K562 (cell line): ENCODE measurements around the gene DUOXA2. TPM values are rescaled to one million over a fixed set of nuclear protein-coding genes. Genes with fewer than 3 reads are reported as not detected.

Experiments
- ATAC-seq: fragments of 200-7000 bp; cut with Tn5 transposase; 3 replicates; pipeline ENCODE4 v1.9.1; 2020; ENCODE audit warnings: moderate library complexity
- BruUV-seq: library from RNA; stranded (reverse); fragments of 400-500 nt; replicated peaks from 2 replicates; lab custom pipeline; 2021; lab: Mats Ljungman, UMichigan
- CTCF ChIA-PET: fragments of 300-600 bp; formaldehyde crosslinking; extraction: SDS; loops from one replicate; lab custom pipeline; 2021; ENCODE audit warnings: low intra/inter-chr PET ratio; lab: Yijun Ruan, JAX
- POLR2A ChIA-PET: fragments of 300-600, 350-650 bp; sonication (Branson Sonifier 250); formaldehyde crosslinking; extraction: SDS; loops from one replicate; lab custom pipeline; 2021; ENCODE audit warnings: antibody characterized with exemption, inconsistent platforms; lab: Yijun Ruan, JAX
- DNase-seq, 4 experiments: peaks; one replicate each; pipeline versions ENCODE4 v3.0.0 to v3.0.0-alpha.2; 2011 to 2018; ENCODE audit warnings: low spot score in 3 of 4, mixed read lengths in 3 of 4; ENCODE audit errors: extremely low read depth in 1 of 4
- FAIRE-seq: peaks from 2 replicates; lab custom pipeline; 2011; peaks lifted over from hg19 to GRCh38; lab: Jason Lieb, UNC
- H2AFZ ChIP-seq: 2 replicates; pipeline ENCODE4 v1.6.0; 2011; ENCODE audit warnings: low read depth, low read length, control low read depth, inconsistent platforms
- H3K27ac ChIP-seq: fragments of 200-600 bp; 3 replicates; pipeline ENCODE4 v1.8.0; 2011; ENCODE audit warnings: low read depth, mild to moderate bottlenecking, control low read depth, inconsistent platforms, low read length, moderate library complexity, mixed read lengths; ENCODE audit errors: extremely low read depth
- H3K27me3 ChIP-seq, 2 experiments: fragments of 300-600 bp in 1 of 2; 2 replicates in 1 of 2; 3 replicates in 1 of 2; pipeline versions ENCODE4 v1.6.0 to v1.8.0; 2011; ENCODE audit warnings: inconsistent platforms in 2 of 2, low read length in 2 of 2, mild to moderate bottlenecking in 1 of 2, mixed read lengths in 1 of 2, moderate library complexity in 1 of 2; ENCODE audit not compliant: control insufficient read depth in 2 of 2, insufficient read depth in 2 of 2
- H3K36me3 ChIP-seq: fragments of 300-600 bp; 3 replicates; pipeline ENCODE4 v1.8.0; 2011; ENCODE audit warnings: mild to moderate bottlenecking, low read length, inconsistent platforms; ENCODE audit not compliant: control insufficient read depth, insufficient read depth
- H3K4me1 ChIP-seq, 2 experiments: fragments of 200-600 bp in 1 of 2; replicated peaks in 1 of 2; 2 replicates in 1 of 2; 3 replicates in 1 of 2; pipeline versions ENCODE4 v1.5.1 to v1.8.0; 2011; ENCODE audit warnings: inconsistent platforms in 2 of 2, low read length in 2 of 2, mild to moderate bottlenecking in 1 of 2, mixed read lengths in 1 of 2, moderate library complexity in 1 of 2; ENCODE audit not compliant: control insufficient read depth in 2 of 2, insufficient read depth in 2 of 2
- H3K4me2 ChIP-seq: 2 replicates; pipeline ENCODE4 v1.6.1; 2011; ENCODE audit warnings: low read length, control low read depth, inconsistent platforms, mixed read lengths; ENCODE audit not compliant: insufficient read depth
- H3K4me3 ChIP-seq: fragments of 200-600 bp; sonication (generic), shearing (Covaris generic); 2 replicates; pipeline ENCODE4 v1.5.1; 2016; ENCODE audit warnings: control low read depth, inconsistent platforms
- H3K79me2 ChIP-seq: fragments of 200-600 bp; 3 replicates; pipeline ENCODE4 v1.8.0; 2011; ENCODE audit warnings: low read length, inconsistent platforms; ENCODE audit not compliant: control insufficient read depth, insufficient read depth
- H3K9ac ChIP-seq, 2 experiments: 2 replicates each; pipeline versions ENCODE4 v1.6.0 to v1.6.1; 2011; ENCODE audit warnings: low read depth in 2 of 2, low read length in 2 of 2, control low read depth in 1 of 2, inconsistent platforms in 1 of 2, mild to moderate bottlenecking in 1 of 2, mixed read lengths in 1 of 2; ENCODE audit not compliant: insufficient read depth in 1 of 2
- H3K9me1 ChIP-seq: one replicate; pipeline ENCODE4 v1.6.0; 2011; ENCODE audit warnings: inconsistent platforms, mild to moderate bottlenecking, low read length, moderate library complexity; ENCODE audit not compliant: control insufficient read depth, insufficient read depth
- H3K9me3 ChIP-seq: replicated peaks from 2 replicates; pipeline ENCODE4 v1.5.1; 2011; ENCODE audit warnings: low read depth, low read length, inconsistent platforms; ENCODE audit not compliant: control insufficient read depth, insufficient read depth
- H4K20me1 ChIP-seq: replicated peaks from 2 replicates; pipeline ENCODE4 v1.6.1; 2011; ENCODE audit warnings: low read length, inconsistent platforms, mixed read lengths; ENCODE audit not compliant: control insufficient read depth, insufficient read depth
- FOXP1 ChIP-seq: sonication (generic); formaldehyde crosslinking; IDR thresholded peaks from 2 replicates; pipeline ENCODE4 v1.8.0; 2022; ENCODE audit warnings: mild to moderate bottlenecking, missing genetic modification reagents
- GTF2F1 ChIP-seq: IDR thresholded peaks from 2 replicates; pipeline ENCODE4 v1.6.1; 2011; ENCODE audit warnings: low read depth, low read length, improper control_type of control experiment
- LEF1 ChIP-seq: fragments of 450-650 bp; IDR thresholded peaks from 2 replicates; pipeline ENCODE4 v1.6.1; 2016; ENCODE audit warnings: mild to moderate bottlenecking
- MLX ChIP-seq, 2 experiments: fragments of 450-650 bp in 1 of 2; sonication (generic) in 1 of 2; formaldehyde crosslinking; conservative IDR thresholded peaks; 2 replicates each; pipeline versions ENCODE4 v1.4.0 to v1.8.1; 2020 to 2022; ENCODE audit warnings: mild to moderate bottlenecking in 1 of 2, missing genetic modification reagents in 1 of 2
- NR3C1 ChIP-seq: sonication (generic); formaldehyde crosslinking; IDR thresholded peaks from 2 replicates; pipeline ENCODE4 v1.8.1; 2022; ENCODE audit warnings: missing genetic modification reagents
- TARDBP ChIP-seq: fragments of 450-650 bp; IDR thresholded peaks from 2 replicates; pipeline ENCODE4 v1.6.1; 2016
- ZNF586 ChIP-seq: fragments of 450-650 bp; formaldehyde crosslinking; conservative IDR thresholded peaks from 2 replicates; pipeline ENCODE4 v1.4.0; 2020; ENCODE audit warnings: mild to moderate bottlenecking, moderate library complexity
- ZNF695 ChIP-seq: fragments of 450-650 bp; formaldehyde crosslinking; IDR thresholded peaks from 2 replicates; pipeline ENCODE4 v1.4.0; 2020; ENCODE audit warnings: mild to moderate bottlenecking, moderate library complexity
- ZSCAN29 ChIP-seq: fragments of 450-650 bp; IDR thresholded peaks from 2 replicates; pipeline ENCODE4 v1.6.1; 2017
- WGBS: fragments of 100-300 bp; shearing (Covaris generic); methylation state at CpG from one replicate; pipeline ENCODE4 v1.1.6; 2016; ENCODE audit warnings: low coverage, mixed read lengths; ENCODE audit not compliant: insufficient coverage; ENCODE audit errors: missing lambda C conversion rate; 5-methylcytosine and 5-hydroxymethylcytosine counted together
- in situ Hi-C: fragments of 300-500 bp; cut with MboI; formaldehyde crosslinking; loops from 4 replicates; pipeline ENCODE4 v1.15.0; 2018; ENCODE audit warnings: inconsistent platforms, mixed read lengths
- intact Hi-C: fragments of 100-400 bp; cut with micrococcal nuclease; formaldehyde crosslinking; loops from 2 replicates; pipeline ENCODE4 v1.14.2; 2022
- polyA plus RNA-seq, 8 experiments: library from polyadenylated mRNA; depleted of rRNA in 4 of 8; stranded (reverse) in 5 of 8; unstranded in 3 of 8; fragments of >200 nt; fragmentation: Nextera tagmentation in 2 of 8; fragmentation: Illumina TruSeq in 1 of 8; extraction: Ambion mirVana in 2 of 8; extraction: Trizol in 1 of 8; gene quantifications; 2 replicates each; pipeline versions ENCODE4 v1.2.1 to v1.2.3, GENCODE V29; 2011 to 2014; ENCODE audit warnings: inconsistent platforms in 1 of 8, missing spikeins in 1 of 8
- total RNA-seq, 7 experiments: library from RNA; depleted of rRNA in 6 of 7; stranded (reverse); fragments of >200 nt in 6 of 7; fragmentation: Illumina TruSeq in 2 of 7; extraction: Trizol in 2 of 7; gene quantifications; 2 replicates each; pipeline versions ENCODE4 v1.2.1 to v1.2.3, GENCODE V29; 2011 to 2021; ENCODE audit warnings: low replicate concordance in 1 of 7
- TF ChIP-seq, protein P1 (sequence below): sonication (generic); formaldehyde crosslinking; IDR thresholded peaks from 2 replicates; pipeline ENCODE4 v1.8.0; 2023; ENCODE audit warnings: missing genetic modification reagents, mild to moderate bottlenecking, borderline replicate concordance
- TF ChIP-seq, protein P2 (sequence below): sonication (generic); formaldehyde crosslinking; IDR thresholded peaks from 2 replicates; pipeline ENCODE4 v1.8.1; 2022; ENCODE audit warnings: missing genetic modification reagents

The DUOXA2 gene
- total and polyA plus RNA-seq, 9 of the 15 experiments (the other 6 are each of a cell fraction or from before 2014, with no cell fraction given), result not detected

DNA sequence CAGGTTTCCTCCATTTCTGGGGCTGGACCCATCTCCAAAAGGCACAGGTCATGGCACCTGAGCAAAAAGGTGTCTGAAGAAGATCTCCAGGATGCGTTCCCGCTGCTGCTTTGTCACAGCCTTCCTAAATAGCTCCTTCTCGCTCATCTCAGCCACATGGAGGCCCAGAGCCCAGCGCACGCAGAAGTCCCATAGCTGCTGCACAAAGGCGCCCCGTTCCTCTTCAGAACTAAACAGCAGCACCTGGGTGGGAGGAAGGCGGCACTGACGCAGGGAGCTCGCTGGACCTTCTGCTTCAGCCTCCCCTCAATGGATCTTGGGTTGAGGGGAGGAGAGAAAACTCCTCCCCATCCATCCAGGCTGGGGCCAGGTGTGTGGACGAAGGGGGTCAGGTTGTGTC, 8.5 kb upstream of the DUOXA2 start:
- no peaks in the 10 kb centered on the region for H3K36me3 ChIP-seq
- in situ Hi-C loops, result loop anchor here (25.0 kb wide), 1 partner anchor 143 kb away; the partner anchor contains the start of gene TERB2
- FAIRE-seq (no peak), ATAC-seq (no peak), DNase-seq (no peak)
- TF ChIP-seq, protein P1, sequence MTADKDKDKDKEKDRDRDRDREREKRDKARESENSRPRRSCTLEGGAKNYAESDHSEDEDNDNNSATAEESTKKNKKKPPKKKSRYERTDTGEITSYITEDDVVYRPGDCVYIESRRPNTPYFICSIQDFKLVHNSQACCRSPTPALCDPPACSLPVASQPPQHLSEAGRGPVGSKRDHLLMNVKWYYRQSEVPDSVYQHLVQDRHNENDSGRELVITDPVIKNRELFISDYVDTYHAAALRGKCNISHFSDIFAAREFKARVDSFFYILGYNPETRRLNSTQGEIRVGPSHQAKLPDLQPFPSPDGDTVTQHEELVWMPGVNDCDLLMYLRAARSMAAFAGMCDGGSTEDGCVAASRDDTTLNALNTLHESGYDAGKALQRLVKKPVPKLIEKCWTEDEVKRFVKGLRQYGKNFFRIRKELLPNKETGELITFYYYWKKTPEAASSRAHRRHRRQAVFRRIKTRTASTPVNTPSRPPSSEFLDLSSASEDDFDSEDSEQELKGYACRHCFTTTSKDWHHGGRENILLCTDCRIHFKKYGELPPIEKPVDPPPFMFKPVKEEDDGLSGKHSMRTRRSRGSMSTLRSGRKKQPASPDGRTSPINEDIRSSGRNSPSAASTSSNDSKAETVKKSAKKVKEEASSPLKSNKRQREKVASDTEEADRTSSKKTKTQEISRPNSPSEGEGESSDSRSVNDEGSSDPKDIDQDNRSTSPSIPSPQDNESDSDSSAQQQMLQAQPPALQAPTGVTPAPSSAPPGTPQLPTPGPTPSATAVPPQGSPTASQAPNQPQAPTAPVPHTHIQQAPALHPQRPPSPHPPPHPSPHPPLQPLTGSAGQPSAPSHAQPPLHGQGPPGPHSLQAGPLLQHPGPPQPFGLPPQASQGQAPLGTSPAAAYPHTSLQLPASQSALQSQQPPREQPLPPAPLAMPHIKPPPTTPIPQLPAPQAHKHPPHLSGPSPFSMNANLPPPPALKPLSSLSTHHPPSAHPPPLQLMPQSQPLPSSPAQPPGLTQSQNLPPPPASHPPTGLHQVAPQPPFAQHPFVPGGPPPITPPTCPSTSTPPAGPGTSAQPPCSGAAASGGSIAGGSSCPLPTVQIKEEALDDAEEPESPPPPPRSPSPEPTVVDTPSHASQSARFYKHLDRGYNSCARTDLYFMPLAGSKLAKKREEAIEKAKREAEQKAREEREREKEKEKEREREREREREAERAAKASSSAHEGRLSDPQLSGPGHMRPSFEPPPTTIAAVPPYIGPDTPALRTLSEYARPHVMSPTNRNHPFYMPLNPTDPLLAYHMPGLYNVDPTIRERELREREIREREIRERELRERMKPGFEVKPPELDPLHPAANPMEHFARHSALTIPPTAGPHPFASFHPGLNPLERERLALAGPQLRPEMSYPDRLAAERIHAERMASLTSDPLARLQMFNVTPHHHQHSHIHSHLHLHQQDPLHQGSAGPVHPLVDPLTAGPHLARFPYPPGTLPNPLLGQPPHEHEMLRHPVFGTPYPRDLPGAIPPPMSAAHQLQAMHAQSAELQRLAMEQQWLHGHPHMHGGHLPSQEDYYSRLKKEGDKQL, result no peak
- TF ChIP-seq GTF2F1 (no peak), ZNF586 (CRISPR knock-in tag) (no peak), ZSCAN29 (no peak), MLX (CRISPR knock-in tag; conservative IDR thresholded peaks at IDR 0.05) (no peak), FOXP1 (CRISPR knock-in tag) (no peak), NR3C1 (CRISPR knock-in tag) (no peak), TARDBP (no peak), ZNF695 (CRISPR knock-in tag) (no peak), LEF1 (no peak)
- TF ChIP-seq, protein P2, sequence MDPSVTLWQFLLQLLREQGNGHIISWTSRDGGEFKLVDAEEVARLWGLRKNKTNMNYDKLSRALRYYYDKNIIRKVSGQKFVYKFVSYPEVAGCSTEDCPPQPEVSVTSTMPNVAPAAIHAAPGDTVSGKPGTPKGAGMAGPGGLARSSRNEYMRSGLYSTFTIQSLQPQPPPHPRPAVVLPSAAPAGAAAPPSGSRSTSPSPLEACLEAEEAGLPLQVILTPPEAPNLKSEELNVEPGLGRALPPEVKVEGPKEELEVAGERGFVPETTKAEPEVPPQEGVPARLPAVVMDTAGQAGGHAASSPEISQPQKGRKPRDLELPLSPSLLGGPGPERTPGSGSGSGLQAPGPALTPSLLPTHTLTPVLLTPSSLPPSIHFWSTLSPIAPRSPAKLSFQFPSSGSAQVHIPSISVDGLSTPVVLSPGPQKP (CRISPR knock-in tag), result no peak
- no peak overlapping the region for H3K4me2 ChIP-seq
- H3K9ac ChIP-seq, result no peak overlapping the region
- intact Hi-C loops, result no loop called here
- H3K9me3 ChIP-seq, result no peaks in the 10 kb centered on the region
- no peak overlapping the region for H3K27ac ChIP-seq
- H3K79me2 ChIP-seq, result no peaks in the 10 kb centered on the region
- WGBS, result 10% methylated on average over 11 of the region's 11 CpGs
- ChIA-PET POLR2A (interaction anchor here (1.2 to 2.1 kb wide), 3 partner anchors 12 to 25 kb away, joined by 3 to 6 read pairs (median 4); no protein-coding TSS in a partner anchor), CTCF (no interaction called here)
- peaks cover 9 to 34% of the 10 kb centered on the region in 2 experiments; a peak in 4 of 5 replicates for H3K27me3 ChIP-seq
- BruUV-seq, result no TSS peak
- H3K4me1 ChIP-seq, result no peaks in the 10 kb centered on the region; a peak in 2 of 5 replicates
- peaks cover 11% of the 10 kb centered on the region; the same call in 1 of the 2 replicates for H4K20me1 ChIP-seq
- no peak overlapping the region for H2AFZ ChIP-seq
- H3K9me1 ChIP-seq, result no peaks in the 10 kb centered on the region
- H3K4me3 ChIP-seq, result no peak overlapping the region
